Sigmoid colon (tissue), 4 donors: ENCODE data around the gene SEMA4A.

Experiments used
- EP300 ChIP-seq, 4 donors: sonication (generic); formaldehyde crosslinking; IDR thresholded peaks; one replicate each; pipeline ENCODE4 v1.6.1; 2017; ENCODE audit warnings: antibody characterized with exemption in 4 of 4
- POLR2A ChIP-seq, 2 donors: fragments of 450-650 bp; IDR thresholded peaks; one replicate each; pipeline ENCODE4 v1.6.1; 2016; ENCODE audit warnings: antibody characterized with exemption in 2 of 2, mild to moderate bottlenecking in 2 of 2, moderate library complexity in 2 of 2
- POLR2AphosphoS5 ChIP-seq, 4 donors: sonication (generic); formaldehyde crosslinking; IDR thresholded peaks; one replicate each; pipeline ENCODE4 v1.6.1; 2017; ENCODE audit warnings: antibody characterized with exemption in 4 of 4
- TF ChIP-seq, protein P1 (sequence below), 4 experiments: fragments of 450-650 bp in 3 of 4; fragments of 200-600 bp in 1 of 4; IDR thresholded peaks; one replicate each; pipeline ENCODE4 v1.5.1; 2016 to 2019; ENCODE audit warnings: antibody characterized with exemption in 4 of 4, mild to moderate bottlenecking in 3 of 4, moderate library complexity in 2 of 4

DNA sequence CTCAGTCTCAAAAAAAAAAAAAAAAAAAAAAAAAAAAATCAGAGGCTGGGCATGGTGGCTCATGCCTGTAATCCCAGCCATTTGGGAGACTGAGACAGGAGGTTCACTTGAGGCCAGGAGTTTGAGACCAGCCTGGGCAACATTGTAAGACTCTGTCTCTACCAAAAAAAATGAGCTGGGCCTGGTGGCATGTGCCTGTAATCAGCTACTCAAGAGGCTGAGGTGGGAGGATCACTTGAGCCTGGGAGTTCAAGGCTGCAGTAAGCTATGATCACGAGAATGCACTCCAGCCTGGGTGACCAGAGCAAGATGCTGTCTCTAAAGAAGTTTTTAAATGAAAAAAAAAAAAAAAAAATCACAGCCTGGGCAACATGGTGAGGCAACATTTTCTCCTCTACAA, 10.3 kb downstream of the SEMA4A start:
- TF ChIP-seq, protein P1, sequence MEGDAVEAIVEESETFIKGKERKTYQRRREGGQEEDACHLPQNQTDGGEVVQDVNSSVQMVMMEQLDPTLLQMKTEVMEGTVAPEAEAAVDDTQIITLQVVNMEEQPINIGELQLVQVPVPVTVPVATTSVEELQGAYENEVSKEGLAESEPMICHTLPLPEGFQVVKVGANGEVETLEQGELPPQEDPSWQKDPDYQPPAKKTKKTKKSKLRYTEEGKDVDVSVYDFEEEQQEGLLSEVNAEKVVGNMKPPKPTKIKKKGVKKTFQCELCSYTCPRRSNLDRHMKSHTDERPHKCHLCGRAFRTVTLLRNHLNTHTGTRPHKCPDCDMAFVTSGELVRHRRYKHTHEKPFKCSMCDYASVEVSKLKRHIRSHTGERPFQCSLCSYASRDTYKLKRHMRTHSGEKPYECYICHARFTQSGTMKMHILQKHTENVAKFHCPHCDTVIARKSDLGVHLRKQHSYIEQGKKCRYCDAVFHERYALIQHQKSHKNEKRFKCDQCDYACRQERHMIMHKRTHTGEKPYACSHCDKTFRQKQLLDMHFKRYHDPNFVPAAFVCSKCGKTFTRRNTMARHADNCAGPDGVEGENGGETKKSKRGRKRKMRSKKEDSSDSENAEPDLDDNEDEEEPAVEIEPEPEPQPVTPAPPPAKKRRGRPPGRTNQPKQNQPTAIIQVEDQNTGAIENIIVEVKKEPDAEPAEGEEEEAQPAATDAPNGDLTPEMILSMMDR (IDR thresholded peaks at IDR 0.05), result no peak
- TF ChIP-seq POLR2AphosphoS5 (IDR thresholded peaks at IDR 0.05), result no peak
- no peak for TF ChIP-seq POLR2A (IDR thresholded peaks at IDR 0.05)
- no peak for TF ChIP-seq EP300 (IDR thresholded peaks at IDR 0.05)
